ENCODE measurements around the gene SRI.

GRCh38 chr7:88165697-88166096, 54.1 kb downstream of the SRI start:
- TF ChIP-seq POLR2A (IDR thresholded peaks at IDR 0.05): no peak
- TF ChIP-seq, protein P1, sequence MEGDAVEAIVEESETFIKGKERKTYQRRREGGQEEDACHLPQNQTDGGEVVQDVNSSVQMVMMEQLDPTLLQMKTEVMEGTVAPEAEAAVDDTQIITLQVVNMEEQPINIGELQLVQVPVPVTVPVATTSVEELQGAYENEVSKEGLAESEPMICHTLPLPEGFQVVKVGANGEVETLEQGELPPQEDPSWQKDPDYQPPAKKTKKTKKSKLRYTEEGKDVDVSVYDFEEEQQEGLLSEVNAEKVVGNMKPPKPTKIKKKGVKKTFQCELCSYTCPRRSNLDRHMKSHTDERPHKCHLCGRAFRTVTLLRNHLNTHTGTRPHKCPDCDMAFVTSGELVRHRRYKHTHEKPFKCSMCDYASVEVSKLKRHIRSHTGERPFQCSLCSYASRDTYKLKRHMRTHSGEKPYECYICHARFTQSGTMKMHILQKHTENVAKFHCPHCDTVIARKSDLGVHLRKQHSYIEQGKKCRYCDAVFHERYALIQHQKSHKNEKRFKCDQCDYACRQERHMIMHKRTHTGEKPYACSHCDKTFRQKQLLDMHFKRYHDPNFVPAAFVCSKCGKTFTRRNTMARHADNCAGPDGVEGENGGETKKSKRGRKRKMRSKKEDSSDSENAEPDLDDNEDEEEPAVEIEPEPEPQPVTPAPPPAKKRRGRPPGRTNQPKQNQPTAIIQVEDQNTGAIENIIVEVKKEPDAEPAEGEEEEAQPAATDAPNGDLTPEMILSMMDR (IDR thresholded peaks at IDR 0.05): no peak
